ENCODE data around the gene DCHS1.

DCHS1 gene

GRCh38 chr11:6637871-6638270 lies 17.7 kb downstream of the DCHS1 start:
- H3K36me3 Mint-ChIP-seq (ENCODE audit: insufficient read depth) = no peaks in the 10 kb centered on the region
- H3K4me1 Mint-ChIP-seq = no peaks in the 10 kb centered on the region
- no peak overlapping the region for H3K4me3 Mint-ChIP-seq
- no peak overlapping the region for H3K27ac Mint-ChIP-seq (ENCODE audit: low read depth)
- ATAC-seq (replicated peaks; ENCODE audit: extremely low read depth, poor library complexity, severe bottlenecking) (no peak), DNase-seq (ENCODE audit: low spot score in 2 of 2) (no peak)
- H3K9me3 Mint-ChIP-seq = no peaks in the 10 kb centered on the region
- H3K27me3 Mint-ChIP-seq = no peaks in the 10 kb centered on the region

DNA sequence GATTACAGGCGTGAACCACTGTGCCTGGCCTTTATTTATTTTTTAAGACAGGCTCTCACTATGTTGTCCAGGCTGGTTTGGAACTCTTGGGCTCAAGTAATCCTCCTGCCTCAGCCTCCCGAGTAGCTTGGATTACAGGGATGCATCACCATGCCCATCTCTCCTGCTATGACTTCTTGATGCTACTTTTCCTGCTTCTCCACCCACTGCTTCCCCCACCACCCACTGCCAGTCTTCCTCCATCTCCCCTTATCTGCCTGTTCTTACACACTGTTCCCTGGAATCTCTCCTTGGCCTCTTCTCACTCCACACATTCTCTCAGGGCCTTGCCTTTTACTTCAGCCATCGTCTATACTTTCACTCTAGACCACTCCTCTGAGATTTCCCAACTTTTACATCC lies 19.1 kb downstream of the DCHS1 start:
- no peak for ATAC-seq (replicated peaks; ENCODE audit: extremely low read depth, poor library complexity, severe bottlenecking)
- H3K27me3 Mint-ChIP-seq = no peaks in the 10 kb centered on the region
- no peaks in the 10 kb centered on the region for H3K4me1 Mint-ChIP-seq
- no peak overlapping the region for H3K27ac Mint-ChIP-seq (ENCODE audit: low read depth)
- H3K4me3 Mint-ChIP-seq = no peak overlapping the region
- no peaks in the 10 kb centered on the region for H3K9me3 Mint-ChIP-seq
- DNase-seq (ENCODE audit: low spot score in 2 of 2) = no peak
- no peaks in the 10 kb centered on the region for H3K36me3 Mint-ChIP-seq (ENCODE audit: insufficient read depth)

- no peaks in the 10 kb centered on the region for H3K9me3 Mint-ChIP-seq
- H3K36me3 Mint-ChIP-seq (ENCODE audit: insufficient read depth) = no peaks in the 10 kb centered on the region
- H3K4me3 Mint-ChIP-seq = no peak overlapping the region
- H3K27ac Mint-ChIP-seq (ENCODE audit: low read depth) = no peak overlapping the region
- H3K27me3 Mint-ChIP-seq = no peaks in the 10 kb centered on the region
- H3K4me1 Mint-ChIP-seq = no peaks in the 10 kb centered on the region
- no peak for DNase-seq (ENCODE audit: low spot score in 2 of 2)
- no peak for ATAC-seq (replicated peaks; ENCODE audit: extremely low read depth, poor library complexity, severe bottlenecking)
Observed at GRCh38 chr11:6635082-6635932, 20.3 kb downstream of the DCHS1 start.

- DNase-seq (ENCODE audit: low spot score in 2 of 2) (no peak), ATAC-seq (replicated peaks; ENCODE audit: extremely low read depth, poor library complexity, severe bottlenecking) (no peak)
- Mint-ChIP-seq H3K36me3 (ENCODE audit: insufficient read depth) (peaks cover 4% of the 10 kb centered on the region), H3K9me3 (no peaks in the 10 kb centered on the region), H3K27ac (ENCODE audit: low read depth) (no peak overlapping the region), H3K4me1 (no peaks in the 10 kb centered on the region), H3K27me3 (no peaks in the 10 kb centered on the region), H3K4me3 (no peak overlapping the region)
Observed at GRCh38 chr11:6634534-6634933, 21.1 kb downstream of the DCHS1 start.

- Mint-ChIP-seq H3K27ac (ENCODE audit: low read depth) (no peak overlapping the region), H3K36me3 (ENCODE audit: insufficient read depth) (peaks cover 5% of the 10 kb centered on the region), H3K9me3 (no peaks in the 10 kb centered on the region), H3K27me3 (no peaks in the 10 kb centered on the region), H3K4me3 (no peak overlapping the region), H3K4me1 (no peaks in the 10 kb centered on the region)
- ATAC-seq (replicated peaks; ENCODE audit: extremely low read depth, poor library complexity, severe bottlenecking) = no peak
- DNase-seq (ENCODE audit: low spot score in 2 of 2) = no peak
Observed at GRCh38 chr11:6633422-6634408, 21.9 kb downstream of the DCHS1 start.

- Mint-ChIP-seq H3K27me3 (no peaks in the 10 kb centered on the region), H3K36me3 (ENCODE audit: insufficient read depth) (peaks cover 5% of the 10 kb centered on the region)
- no peak for ATAC-seq (replicated peaks; ENCODE audit: extremely low read depth, poor library complexity, severe bottlenecking)
Observed at GRCh38 chr11:6632116-6633073, 23.2 kb downstream of the DCHS1 start.

GRCh38 chr11:6631361-6631890 lies 24.2 kb downstream of the DCHS1 start:
- Mint-ChIP-seq H3K27ac (ENCODE audit: low read depth) (no peak overlapping the region), H3K36me3 (ENCODE audit: insufficient read depth) (peaks cover 5% of the 10 kb centered on the region), H3K27me3 (no peaks in the 10 kb centered on the region), H3K9me3 (no peaks in the 10 kb centered on the region), H3K4me3 (no peak overlapping the region), H3K4me1 (peaks cover 12% of the 10 kb centered on the region)
- no peak for DNase-seq (ENCODE audit: low spot score in 2 of 2)
- no peak for ATAC-seq (replicated peaks; ENCODE audit: extremely low read depth, poor library complexity, severe bottlenecking)

More at GRCh38 chr11:6632116-6633073, 23.2 kb downstream of the DCHS1 start:
- H3K9me3 Mint-ChIP-seq = no peaks in the 10 kb centered on the region
- H3K27ac Mint-ChIP-seq (ENCODE audit: low read depth) = no peak overlapping the region
- H3K4me1 Mint-ChIP-seq = peaks cover 11% of the 10 kb centered on the region
- no peak for DNase-seq (ENCODE audit: low spot score in 2 of 2)
- no peak overlapping the region for H3K4me3 Mint-ChIP-seq

DNA sequence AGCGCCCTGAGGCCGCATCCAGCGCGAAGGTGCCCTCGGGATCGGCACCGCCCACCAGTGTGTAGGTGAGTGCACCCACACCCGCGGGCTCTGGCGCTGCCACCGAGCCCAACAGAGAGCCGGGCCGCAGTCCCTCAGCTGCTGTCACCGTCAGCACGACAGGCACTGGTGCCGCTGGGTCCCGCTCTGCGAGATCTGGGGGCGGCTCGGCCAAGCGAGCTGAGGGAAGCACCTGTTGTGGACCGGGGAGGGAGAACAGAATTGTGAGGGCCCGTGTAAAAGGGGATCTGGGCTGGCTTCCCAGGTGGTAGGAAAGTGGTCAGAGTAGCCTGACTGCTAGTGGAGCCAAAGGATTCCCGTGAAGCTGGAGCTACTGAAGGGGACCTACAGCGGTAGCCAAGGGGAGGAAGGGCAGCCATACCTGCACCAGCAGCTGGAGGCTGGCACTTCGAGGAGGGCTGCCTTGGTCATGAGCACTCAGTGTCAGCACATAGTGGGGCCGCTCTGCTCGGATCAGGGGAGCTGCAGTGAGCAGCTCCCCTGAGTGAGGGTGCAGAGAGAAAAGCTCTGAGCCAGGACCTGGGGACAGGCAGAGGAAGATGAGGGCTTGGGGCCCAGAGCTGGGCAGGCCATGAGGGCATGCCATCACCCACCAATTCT lies 24.8 kb downstream of the DCHS1 start:
- peaks cover 12% of the 10 kb centered on the region for H3K4me1 Mint-ChIP-seq
- no peak for ATAC-seq (replicated peaks; ENCODE audit: extremely low read depth, poor library complexity, severe bottlenecking)
- peaks cover 5% of the 10 kb centered on the region for H3K36me3 Mint-ChIP-seq (ENCODE audit: insufficient read depth)
- no peak overlapping the region for H3K27ac Mint-ChIP-seq (ENCODE audit: low read depth)
- no peak overlapping the region for H3K4me3 Mint-ChIP-seq
- DNase-seq (ENCODE audit: low spot score in 2 of 2) = no peak
- H3K9me3 Mint-ChIP-seq = no peaks in the 10 kb centered on the region
- no peaks in the 10 kb centered on the region for H3K27me3 Mint-ChIP-seq

DNA sequence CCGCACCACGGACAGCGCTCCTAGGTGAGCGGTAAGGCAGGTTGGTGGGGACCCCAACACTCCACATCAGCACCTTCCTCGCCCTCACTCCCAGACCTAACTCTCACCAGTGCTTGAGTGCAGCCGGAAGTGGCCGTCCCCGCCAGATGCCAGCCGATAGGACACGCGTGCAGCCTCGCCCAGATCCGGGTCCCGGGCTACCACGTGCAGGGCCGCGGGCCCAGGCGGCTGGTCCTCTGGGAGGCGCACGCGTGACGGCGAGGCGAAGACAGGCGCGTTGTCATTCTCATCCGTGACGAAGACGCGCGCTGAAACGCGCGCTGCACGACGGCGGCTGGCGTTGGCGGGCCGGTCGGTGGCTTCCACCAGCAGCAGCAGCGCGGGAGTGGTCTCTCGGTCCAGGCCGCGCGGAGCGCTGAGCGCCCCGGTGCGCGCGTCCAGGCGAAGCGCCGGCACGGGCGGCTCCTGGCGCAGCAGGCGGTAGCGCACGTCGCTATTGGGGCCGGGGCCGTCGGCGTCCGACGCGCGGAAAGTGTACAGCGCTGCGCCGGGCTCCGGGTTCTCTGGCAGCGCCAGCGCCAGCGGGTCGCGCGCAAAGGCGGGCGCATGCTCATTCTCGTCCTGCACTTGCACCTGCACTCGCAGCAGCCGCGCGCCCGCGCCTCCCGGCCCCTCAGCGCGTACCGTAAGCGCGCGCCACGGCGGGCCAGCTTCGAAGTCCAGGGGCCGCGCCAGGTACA lies 25.5 kb downstream of the DCHS1 start:
- Mint-ChIP-seq H3K4me1 (peaks cover 12% of the 10 kb centered on the region), H3K9me3 (no peaks in the 10 kb centered on the region), H3K36me3 (ENCODE audit: insufficient read depth) (peaks cover 6% of the 10 kb centered on the region), H3K27ac (ENCODE audit: low read depth) (no peak overlapping the region), H3K27me3 (no peaks in the 10 kb centered on the region), H3K4me3 (no peak overlapping the region)
- ATAC-seq (replicated peaks; ENCODE audit: extremely low read depth, poor library complexity, severe bottlenecking) = no peak
- no peak for DNase-seq (ENCODE audit: low spot score in 2 of 2)

- Mint-ChIP-seq H3K27ac (ENCODE audit: low read depth) (no peak overlapping the region), H3K4me1 (peaks cover 12% of the 10 kb centered on the region), H3K4me3 (no peak overlapping the region), H3K9me3 (no peaks in the 10 kb centered on the region), H3K36me3 (ENCODE audit: insufficient read depth) (peaks cover 7% of the 10 kb centered on the region), H3K27me3 (no peaks in the 10 kb centered on the region)
- ATAC-seq (replicated peaks; ENCODE audit: extremely low read depth, poor library complexity, severe bottlenecking) (no peak), DNase-seq (ENCODE audit: low spot score in 2 of 2) (no peak)
Observed at GRCh38 chr11:6629573-6629891, 26.1 kb downstream of the DCHS1 start.

- peaks cover 12% of the 10 kb centered on the region for H3K4me1 Mint-ChIP-seq
- DNase-seq (ENCODE audit: low spot score in 2 of 2) (no peak), ATAC-seq (replicated peaks; ENCODE audit: extremely low read depth, poor library complexity, severe bottlenecking) (no peak)
- H3K4me3 Mint-ChIP-seq = no peak overlapping the region
- H3K9me3 Mint-ChIP-seq = no peaks in the 10 kb centered on the region
- peaks cover 7% of the 10 kb centered on the region for H3K36me3 Mint-ChIP-seq (ENCODE audit: insufficient read depth)
- no peaks in the 10 kb centered on the region for H3K27me3 Mint-ChIP-seq
- peak overlapping the region; percentile 24 for H3K27ac Mint-ChIP-seq (ENCODE audit: low read depth)
Observed at GRCh38 chr11:6628526-6628925, 27.1 kb downstream of the DCHS1 start.

Measured in central memory CD8-positive, alpha-beta T cell (primary cell).